Fibroblast of gingiva (primary cell): ENCODE data around the gene NECTIN1.

Experiments used
- DNase-seq: peaks from one replicate; pipeline ENCODE4 v3.0.0-alpha.2; 2011; ENCODE audit warnings: low read depth

The NECTIN1 gene

DNA sequence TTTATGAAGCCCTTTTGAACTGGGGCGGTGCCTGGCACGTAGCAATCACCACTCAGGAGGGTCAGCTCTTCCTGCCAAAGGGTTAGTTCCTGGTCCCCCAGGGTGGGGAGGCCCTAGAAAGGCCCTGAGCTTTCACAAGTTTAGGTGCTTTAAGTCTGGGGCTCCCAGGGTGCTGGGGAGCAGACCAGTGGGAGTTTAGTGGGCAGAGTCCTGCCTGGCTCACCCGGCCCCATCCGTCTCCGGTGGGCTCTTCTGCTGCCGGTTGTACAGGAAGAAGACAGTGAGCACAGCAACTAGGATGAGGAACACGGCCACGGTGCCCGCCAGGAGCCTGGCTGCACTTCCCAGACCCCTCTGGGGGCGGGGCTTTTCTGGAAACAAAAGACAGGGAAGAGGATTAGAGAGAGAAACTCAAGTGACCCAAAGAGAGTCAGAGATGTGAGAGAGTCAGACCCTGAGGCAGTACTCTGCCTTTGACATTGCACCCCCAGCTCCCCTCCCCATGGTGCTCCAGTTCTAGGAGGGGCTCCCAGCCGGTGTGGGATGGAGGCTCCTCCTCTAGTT is 89.3 kb downstream of the NECTIN1 start:
- DNase-seq = no peak

DNA sequence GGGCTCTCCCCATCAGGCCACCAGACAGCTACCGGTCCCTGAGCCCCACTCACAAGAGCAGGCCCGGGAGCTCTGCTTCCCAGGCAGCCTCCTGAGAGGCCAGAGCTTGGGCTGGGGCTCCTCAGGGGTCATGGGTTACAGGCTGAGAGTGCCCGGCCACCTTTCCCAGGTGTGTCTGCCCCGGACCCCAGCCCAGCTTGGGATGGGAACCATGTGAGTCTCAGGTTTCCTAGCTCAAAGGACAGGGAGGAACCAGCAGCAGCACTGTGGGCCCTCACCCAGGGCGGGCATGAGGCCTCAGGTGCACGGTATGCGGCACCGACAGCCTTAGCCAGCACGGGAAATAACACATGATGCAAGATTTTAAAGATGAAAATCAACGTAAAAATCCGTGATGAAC is 90.1 kb downstream of the NECTIN1 start:
- no peak for DNase-seq

DNA sequence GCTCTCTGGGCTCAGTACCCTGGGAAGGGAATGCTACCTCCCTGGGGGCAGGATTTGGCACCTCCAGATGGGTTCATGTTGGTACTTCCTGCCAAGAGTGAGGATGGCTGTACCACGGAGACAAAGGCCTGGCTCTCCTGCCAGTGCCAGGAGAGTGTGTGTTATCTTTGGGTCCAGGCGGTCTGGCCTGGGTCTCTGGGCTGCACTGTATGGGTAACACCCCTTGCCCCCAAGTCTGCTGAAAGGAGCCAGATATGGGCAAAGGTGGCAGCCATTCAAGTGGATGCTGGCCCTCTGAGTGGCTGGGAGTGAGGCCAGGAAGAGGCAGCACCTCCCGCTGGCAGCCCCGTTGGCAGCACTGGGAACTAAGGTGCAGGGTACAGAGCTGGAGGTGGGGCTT is 91.5 kb downstream of the NECTIN1 start:
- no peak for DNase-seq

GRCh38 chr11:119635776-119636175 is 93.2 kb downstream of the NECTIN1 start:
- no peak for DNase-seq

GRCh38 chr11:119635041-119635740 is 93.8 kb downstream of the NECTIN1 start:
- DNase-seq = no peak

- no peak for DNase-seq
Observed at GRCh38 chr11:119634301-119634700, 94.7 kb downstream of the NECTIN1 start.

DNA sequence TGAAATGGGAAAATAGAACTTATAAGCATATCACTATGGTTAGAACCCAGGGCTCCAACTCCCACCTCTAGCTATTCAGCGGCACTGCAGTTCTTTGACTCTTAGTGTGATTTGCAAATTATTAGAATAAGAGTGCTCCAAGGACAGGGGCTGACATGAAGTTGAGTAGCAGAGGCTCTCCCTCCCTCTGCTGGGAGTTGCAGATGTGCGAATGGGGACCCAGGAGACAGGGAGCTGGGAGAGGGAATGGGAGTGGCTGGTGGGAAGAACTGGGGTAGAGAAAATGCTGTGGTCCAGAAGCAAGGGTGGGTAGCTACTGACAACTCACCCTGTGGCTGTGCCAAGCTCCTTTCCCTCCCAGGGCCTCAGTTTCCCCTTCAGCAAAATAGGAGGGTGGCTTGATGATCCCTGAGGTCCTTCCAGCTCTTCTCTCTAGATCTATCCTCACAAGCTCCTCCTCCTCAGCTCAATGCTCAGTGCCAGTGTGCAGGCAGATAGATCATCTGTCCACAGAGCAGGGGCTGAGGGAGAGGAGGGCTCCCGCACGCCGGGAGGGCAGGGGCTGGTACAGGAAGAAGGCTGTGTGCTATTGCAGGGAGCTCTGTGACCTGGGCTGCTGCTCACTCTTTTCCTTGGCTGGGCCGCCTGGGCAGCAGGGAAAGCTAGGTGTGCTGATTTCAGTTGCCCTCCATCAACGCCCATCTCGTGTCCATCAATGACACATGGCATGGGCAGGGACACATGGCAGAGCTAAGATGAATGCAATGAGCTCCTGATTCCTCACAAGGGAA is 99.0 kb downstream of the NECTIN1 start:
- DNase-seq = no peak

- no peak for DNase-seq
Observed at GRCh38 chr11:119629085-119629484, 99.9 kb downstream of the NECTIN1 start.

DNA sequence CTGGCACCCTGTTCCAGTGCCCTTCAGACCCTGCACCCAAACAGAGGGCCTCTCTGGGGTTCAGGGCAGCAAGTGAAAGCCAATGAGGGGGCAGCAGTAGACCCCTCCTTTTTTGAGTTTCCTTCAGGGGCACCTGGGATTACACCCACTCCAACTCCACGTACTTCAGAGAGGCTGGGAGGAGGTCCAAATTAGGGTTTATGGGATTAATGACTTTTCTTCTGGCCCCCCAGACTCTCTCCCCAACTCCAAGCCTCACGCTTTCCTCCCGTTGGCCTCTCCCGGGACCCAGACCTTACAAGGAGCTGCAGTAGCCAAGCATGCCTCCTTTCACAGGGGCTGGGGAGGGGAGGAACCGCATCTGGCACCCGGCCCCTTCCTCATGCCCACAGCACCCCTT is 101.7 kb downstream of the NECTIN1 start:
- DNase-seq = no peak

DNA sequence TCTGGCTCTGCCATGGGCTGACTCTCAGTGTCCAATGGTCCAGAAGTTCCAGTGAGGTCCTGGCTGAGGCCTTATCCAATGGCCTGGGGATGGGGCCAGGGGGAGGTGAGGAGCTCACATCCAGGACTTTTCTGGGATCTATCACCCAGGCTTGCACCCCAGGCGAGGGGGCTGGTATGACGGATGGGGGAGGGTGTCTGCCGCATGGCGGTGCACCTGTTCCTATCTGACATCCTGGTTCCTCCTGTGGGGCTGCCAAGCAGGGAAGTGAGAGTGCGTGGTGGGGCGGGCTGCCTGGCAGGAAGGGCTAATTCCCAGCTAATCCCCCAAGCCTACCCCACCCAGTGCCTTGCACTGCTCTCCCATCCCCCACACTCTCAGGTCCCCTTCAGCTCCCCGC is 102.1 kb downstream of the NECTIN1 start:
- no peak for DNase-seq

DNA sequence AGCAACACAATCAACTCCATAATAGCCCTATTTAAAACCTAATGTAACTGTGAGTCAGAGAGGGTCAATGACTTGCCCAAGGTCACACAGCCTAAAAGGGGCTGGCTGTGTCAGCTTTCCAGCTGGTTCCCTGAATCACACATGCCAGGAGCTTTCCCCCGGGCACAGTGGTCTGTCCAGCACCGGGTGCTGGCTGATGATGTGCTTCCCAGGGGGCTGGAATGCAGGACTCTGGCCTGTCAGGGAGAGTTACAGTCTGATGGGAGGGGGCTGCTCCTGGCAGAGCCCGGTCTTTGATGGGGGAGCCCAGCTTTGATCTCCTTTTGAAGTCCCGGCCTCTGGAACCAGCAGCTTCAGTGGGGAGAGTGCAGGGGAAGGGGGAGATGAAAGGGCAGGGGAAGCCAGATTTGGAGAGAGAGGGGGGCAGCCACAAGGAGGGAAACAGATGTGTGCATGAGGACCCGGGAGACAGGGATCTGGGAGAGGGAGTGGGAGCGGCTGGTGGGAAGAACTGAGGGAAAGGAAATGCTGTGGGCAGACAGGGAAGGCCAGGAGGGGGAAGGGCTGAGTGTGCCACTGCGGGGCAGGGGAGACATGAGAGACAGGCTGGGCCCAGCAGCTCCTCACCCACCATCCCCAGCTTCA is 102.7 kb downstream of the NECTIN1 start:
- no peak for DNase-seq

DNA sequence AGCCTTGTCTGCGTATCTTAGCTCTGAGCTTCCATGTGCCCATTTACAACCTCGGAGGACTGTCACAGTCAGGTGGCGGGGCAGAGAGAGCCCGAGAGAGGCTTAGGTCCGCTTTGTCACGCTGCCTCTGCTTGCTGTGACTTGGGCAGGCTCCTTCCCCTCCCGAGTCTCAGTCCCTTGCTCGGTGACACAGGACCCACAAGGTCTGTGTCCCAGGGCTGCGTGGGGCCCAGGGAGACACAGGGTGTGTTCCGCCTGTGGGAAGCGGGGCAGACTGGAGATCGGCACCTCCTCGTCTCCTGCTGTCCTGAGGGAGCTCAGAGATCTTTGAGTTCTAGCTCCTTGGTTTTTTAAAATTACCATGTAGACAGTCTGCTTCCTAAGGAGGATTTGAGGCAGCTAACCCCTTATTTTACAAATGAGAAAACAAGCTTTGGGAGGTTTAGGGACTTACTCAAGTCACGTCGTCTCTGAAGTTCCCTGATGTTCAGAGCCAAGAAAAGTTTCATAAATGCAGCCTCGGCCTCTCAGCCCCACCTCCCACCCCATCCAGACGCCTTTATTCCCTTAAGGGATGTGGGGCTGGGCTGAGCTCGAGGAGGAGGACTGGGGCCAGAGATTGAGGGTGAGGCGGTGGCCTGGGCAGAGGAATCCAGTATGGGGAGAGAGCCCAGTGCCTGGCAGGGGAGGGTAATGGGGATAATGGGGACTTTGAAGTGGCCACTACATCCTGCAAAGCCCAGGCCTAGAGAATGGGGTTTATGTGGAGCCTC is 103.6 kb downstream of the NECTIN1 start:
- DNase-seq = peak; percentile 25

DNA sequence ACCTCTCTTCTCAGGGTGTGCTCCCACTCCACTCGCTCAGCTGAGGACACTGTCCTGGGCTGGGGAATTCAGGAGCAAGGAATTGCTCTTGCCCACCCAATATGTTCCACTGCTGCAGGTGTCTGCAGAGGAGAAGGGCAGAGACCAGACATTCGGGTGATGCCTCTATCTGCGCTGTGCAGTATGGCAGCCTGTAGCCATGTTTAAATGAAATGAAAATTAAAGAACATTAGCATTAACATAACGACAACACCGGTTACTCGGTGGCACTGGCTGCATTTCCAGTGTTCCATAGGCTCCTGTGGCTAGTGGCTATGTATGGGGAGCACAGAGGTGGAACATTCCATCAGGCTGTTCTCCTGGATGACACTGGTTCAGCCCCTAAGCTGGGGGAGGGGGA is 104.4 kb downstream of the NECTIN1 start:
- no peak for DNase-seq

- DNase-seq = no peak
Observed at GRCh38 chr11:119624102-119624615, 104.8 kb downstream of the NECTIN1 start.

DNA sequence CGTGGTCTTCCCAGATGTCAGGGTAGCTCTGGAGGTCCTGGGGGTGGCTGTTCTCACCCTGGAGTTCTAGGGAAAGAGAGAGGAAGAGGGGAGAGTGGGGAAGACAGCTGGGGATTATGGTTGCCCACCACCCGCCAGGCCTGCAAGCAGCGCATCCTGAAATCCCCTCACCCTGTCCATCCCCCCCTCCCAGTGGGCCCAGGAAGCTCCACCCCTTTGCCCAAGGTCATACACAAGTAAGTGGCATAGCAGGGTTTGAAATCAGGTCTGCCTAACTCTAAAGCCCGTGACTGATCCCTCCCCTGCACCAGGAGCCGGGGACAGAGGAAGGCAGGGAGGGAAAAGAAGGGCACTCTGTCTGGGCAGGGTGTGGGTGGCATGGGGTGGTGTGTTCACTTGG is 105.3 kb downstream of the NECTIN1 start:
- DNase-seq = no peak

DNA sequence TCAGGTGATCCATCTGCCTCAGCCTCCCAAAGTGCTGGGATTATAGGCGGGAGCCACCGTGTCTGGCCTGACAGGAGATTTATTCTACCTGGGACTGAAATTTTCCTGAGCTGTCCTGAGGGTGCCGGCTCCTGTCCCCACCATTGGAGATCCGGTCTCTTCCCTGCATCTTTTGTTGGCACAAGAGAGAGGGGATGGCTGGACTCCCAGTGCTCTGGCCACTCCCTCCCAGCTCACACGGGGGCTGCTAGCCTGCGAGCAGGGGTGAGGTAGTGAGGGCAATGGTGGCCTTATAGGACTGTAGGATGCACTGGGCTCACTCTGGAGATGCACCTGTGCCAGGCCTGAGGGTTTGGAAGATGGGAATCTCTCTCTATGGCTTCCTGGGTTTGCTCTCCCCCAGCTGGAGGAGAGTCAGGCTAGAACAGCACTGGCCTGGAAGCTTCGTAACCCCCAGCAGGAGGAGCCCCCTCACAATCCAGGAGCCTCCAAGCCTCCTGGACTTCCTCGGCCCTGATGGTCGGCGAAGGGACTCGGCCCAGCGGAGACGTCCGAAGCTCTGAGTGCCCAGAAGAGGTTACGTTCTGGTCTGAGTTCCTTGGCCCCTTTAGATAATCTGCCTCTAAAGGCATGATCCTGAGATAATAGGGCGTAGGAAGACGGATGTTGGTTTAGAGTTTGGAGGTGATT is 106.4 kb downstream of the NECTIN1 start:
- no peak for DNase-seq

GRCh38 chr11:119619665-119620064 is 109.3 kb downstream of the NECTIN1 start:
- DNase-seq = no peak

GRCh38 chr11:119618208-119618909 is 110.6 kb downstream of the NECTIN1 start:
- no peak for DNase-seq

DNA sequence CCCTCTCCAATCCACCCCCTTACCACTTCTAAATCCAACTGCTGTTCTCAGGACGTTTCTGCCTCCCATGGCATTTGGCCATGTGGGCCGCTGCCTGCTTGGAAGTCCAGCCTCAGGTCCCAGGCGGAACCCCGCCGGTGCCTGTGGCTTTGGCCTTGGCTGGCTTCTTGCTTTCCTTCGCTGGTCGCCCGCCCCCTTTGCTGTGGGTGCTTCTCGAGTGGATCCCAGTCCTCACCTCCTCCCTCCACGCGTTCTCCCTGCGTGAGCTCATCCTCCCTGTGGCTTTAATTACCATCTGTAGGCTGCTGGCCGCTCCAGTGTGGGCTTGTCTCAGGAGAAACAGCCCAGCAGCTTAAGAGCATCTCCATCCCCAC is 111.7 kb downstream of the NECTIN1 start:
- DNase-seq = no peak

DNA sequence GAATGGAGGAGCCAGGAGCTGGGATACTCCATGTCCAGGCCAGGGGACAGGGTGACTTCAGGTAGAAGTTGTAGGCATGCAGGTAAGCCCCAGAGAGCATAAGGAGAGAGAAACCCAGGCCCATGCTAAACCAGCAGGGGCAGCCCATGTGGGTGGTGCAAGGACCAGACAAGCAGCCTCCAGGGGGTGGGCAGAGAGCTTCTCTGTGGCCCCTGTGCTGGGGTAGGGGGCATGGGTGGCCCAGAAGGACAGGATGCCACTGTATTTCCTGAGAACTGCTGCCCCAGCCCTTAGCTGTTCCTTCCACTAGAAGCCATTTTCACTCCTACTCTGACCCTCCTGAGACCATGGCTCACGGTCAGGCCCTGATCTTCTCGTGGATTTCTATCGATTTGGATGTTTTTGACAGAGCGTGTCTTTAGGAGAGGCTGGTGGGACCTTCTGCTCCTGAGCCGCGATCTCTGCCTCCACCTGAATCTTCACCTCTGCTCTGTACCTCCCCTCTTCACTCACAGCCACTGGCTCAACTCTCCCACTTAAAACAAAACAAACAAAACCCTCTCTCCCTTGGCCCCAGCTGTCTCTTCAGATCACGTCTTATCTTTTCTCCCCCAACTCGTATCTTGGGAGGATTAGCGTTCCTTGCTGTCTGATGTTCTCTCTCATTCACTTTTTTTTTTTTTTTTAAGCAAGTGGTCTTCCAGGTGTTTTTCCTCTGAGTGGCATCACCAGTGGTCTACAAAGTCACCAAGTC is 112.2 kb downstream of the NECTIN1 start:
- no peak for DNase-seq
